Suprapubic skin (tissue), 3 donors: ENCODE data around the gene ACSS1.

Experiments used
- CTCF ChIP-seq, 2 donors: fragments of 200-600 bp in 1 of 2; fragments of 450-650 bp in 1 of 2; sonication (generic) in 1 of 2; IDR thresholded peaks; one replicate each; pipeline ENCODE4 v1.5.1; 2016 to 2019; ENCODE audit warnings: antibody characterized with exemption in 2 of 2, mild to moderate bottlenecking in 1 of 2, moderate library complexity in 1 of 2
- POLR2A ChIP-seq, 2 donors: fragments of 450-650 bp; IDR thresholded peaks; one replicate each; pipeline ENCODE4 v1.6.1; 2017; ENCODE audit warnings: antibody characterized with exemption in 2 of 2, mild to moderate bottlenecking in 2 of 2, moderate library complexity in 2 of 2

GRCh38 chr20:25066386-25066785 is 8.4 kb upstream of the ACSS1 start:
- TF ChIP-seq POLR2A (IDR thresholded peaks at IDR 0.05) = no peak
- no peak for TF ChIP-seq CTCF (IDR thresholded peaks at IDR 0.05)
